Glutamatergic neuron (in vitro differentiated cells): ENCODE data around the gene CDC42BPB. TPM values are rescaled to one million over a fixed set of nuclear protein-coding genes. Genes with fewer than 3 reads are reported as not detected.

Experiments
- DNase-seq: peaks from one replicate; pipeline ENCODE4 v3.0.0; 2022
- H3K27ac Mint-ChIP-seq: one replicate; pipeline ENCODE4 v1.8.0; 2020; ENCODE audit warnings: mild to moderate bottlenecking, mixed read lengths, inconsistent platforms; ENCODE audit not compliant: unreplicated experiment
- H3K27me3 Mint-ChIP-seq: one replicate; pipeline ENCODE4 v1.8.0; 2020; ENCODE audit warnings: mild to moderate bottlenecking, moderate library complexity, mixed read lengths, inconsistent platforms; ENCODE audit not compliant: unreplicated experiment
- H3K36me3 Mint-ChIP-seq: one replicate; pipeline ENCODE4 v1.8.0; 2020; ENCODE audit warnings: mild to moderate bottlenecking, mixed read lengths, inconsistent platforms; ENCODE audit not compliant: unreplicated experiment
- H3K4me1 Mint-ChIP-seq: one replicate; pipeline ENCODE4 v1.8.0; 2020; ENCODE audit warnings: mild to moderate bottlenecking, low read depth, mixed read lengths, inconsistent platforms; ENCODE audit not compliant: unreplicated experiment
- H3K4me3 Mint-ChIP-seq: one replicate; pipeline ENCODE4 v1.8.0; 2020; ENCODE audit warnings: mild to moderate bottlenecking, mixed read lengths, inconsistent platforms; ENCODE audit not compliant: unreplicated experiment
- H3K9me3 Mint-ChIP-seq: one replicate; pipeline ENCODE4 v1.8.0; 2020; ENCODE audit warnings: mild to moderate bottlenecking, moderate library complexity, mixed read lengths, inconsistent platforms; ENCODE audit not compliant: unreplicated experiment
- total RNA-seq: library from RNA; stranded (reverse); fragmentation: NEBNext Ultra II Directional; extraction: Animal tissue kit (Norgen Biotek cat#: 25700); gene quantifications from one replicate; pipeline ENCODE4 v1.2.1, GENCODE V29; 2021; ENCODE audit not compliant: unreplicated experiment
- TF ChIP-seq, protein P1 (sequence below): fragments of 200-600 bp; sonication (generic); IDR thresholded peaks from one replicate; pipeline ENCODE4 v1.5.0; 2021; ENCODE audit not compliant: partially characterized antibody, unreplicated experiment

CDC42BPB gene
- total RNA-seq, 1 donor from 2014 or later: 125 TPM

DNA sequence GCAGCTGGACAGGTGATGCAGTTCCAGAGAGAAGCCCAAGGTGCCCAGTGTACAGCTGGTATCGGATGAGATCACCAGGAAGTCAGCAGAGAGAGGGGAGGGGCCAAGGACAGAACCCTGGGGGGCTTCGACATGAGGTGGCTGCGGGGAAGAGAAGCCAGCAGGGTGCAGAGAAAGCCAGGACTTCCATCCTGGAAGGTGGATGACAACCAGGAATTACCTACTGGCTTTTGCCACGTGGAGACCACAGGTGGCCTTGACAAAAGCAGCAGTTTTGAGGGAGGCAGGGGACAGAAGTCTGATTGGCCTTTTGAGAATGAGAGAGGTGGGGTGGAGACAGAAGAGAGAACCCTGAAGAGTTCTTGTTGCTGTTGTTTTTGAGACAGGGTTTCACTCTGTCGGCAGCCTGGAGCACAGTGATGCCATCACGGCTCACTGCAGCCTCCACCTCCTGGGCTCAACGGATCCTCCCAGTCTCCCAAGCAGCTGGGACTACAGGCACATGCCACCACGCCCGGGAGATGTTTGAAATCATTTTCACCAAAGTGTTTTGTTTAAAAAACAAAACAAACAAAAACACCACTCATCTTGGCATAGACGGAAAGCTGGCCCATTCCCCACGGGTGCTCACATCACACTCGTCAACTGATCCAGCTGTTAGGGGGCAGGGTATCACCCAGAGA, 35.2 kb downstream of the CDC42BPB start:
- peaks cover 5% of the 10 kb centered on the region for H3K9me3 Mint-ChIP-seq
- H3K36me3 Mint-ChIP-seq: peaks cover 5% of the 10 kb centered on the region
- H3K27me3 Mint-ChIP-seq: peaks cover 4% of the 10 kb centered on the region
- peak overlapping the region; percentile 35 for H3K4me3 Mint-ChIP-seq
- DNase-seq: no peak
- peak overlapping the region; percentile 69 for H3K27ac Mint-ChIP-seq
- TF ChIP-seq, protein P1, sequence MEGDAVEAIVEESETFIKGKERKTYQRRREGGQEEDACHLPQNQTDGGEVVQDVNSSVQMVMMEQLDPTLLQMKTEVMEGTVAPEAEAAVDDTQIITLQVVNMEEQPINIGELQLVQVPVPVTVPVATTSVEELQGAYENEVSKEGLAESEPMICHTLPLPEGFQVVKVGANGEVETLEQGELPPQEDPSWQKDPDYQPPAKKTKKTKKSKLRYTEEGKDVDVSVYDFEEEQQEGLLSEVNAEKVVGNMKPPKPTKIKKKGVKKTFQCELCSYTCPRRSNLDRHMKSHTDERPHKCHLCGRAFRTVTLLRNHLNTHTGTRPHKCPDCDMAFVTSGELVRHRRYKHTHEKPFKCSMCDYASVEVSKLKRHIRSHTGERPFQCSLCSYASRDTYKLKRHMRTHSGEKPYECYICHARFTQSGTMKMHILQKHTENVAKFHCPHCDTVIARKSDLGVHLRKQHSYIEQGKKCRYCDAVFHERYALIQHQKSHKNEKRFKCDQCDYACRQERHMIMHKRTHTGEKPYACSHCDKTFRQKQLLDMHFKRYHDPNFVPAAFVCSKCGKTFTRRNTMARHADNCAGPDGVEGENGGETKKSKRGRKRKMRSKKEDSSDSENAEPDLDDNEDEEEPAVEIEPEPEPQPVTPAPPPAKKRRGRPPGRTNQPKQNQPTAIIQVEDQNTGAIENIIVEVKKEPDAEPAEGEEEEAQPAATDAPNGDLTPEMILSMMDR: no peak
- H3K4me1 Mint-ChIP-seq: peaks cover 29% of the 10 kb centered on the region

DNA sequence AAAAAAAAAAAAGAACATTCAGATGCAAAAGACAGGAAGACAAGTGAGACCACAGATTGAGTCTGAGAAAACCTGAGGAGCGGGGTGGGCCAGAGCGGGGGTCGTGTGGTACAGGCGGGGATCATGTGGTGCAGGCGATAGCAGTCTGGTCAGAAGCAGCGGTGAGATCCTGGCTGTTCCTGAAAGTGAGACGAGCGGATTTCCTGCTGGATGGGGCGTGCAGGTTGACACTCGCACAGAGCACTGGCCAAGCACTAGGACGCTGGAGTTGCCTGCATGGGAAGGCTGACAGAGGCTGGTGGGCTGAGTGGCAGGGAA, 35.7 kb downstream of the CDC42BPB start:
- Mint-ChIP-seq H3K36me3 (peaks cover 5% of the 10 kb centered on the region), H3K9me3 (peaks cover 7% of the 10 kb centered on the region), H3K27ac (peak overlapping the region; percentile 69), H3K4me3 (peak overlapping the region; percentile 11), H3K4me1 (peaks cover 29% of the 10 kb centered on the region), H3K27me3 (peaks cover 4% of the 10 kb centered on the region)
- no peak for DNase-seq
- TF ChIP-seq, protein P1: no peak

DNA sequence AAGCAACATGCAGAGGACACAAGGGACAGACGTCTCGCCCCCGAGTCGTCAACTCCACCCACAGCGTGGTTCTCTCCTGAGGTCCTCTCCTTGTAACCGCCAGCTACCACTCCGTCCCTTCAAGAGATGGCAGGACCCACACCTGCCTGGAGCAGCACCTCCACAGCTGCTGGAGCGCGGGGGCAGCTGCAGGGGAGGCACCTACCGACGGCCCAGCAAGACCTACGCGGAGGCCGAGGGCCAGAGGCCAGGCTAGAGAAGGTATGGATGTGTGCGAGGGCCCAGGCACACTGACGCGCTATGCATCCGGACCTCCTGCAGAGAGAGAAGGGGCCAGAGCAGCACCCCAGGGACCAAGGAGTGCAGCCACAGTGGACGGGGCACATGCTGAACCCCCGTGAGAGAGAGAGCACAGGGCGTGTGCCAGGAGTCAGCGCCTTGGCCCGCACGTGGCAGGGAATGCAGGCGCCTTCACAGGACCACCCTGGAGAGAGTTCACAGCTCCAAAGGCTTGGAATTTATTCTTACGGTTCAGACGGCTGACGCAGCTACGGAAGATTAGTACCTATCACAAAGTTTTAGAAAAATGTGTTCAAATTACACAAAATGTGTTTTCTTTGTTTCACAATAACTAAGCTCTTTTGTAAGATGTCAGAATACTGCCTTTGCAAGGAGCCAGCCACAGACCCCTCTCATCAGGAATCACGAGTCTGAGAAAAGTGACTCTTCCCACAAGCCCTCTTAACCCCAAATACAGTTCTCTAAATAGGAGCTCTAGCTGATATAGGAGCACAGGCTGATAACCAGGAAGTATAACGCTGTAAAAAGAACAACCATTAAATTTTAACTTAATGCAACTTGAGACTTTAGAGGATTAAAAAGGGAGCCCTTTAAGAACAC, 36.8 kb downstream of the CDC42BPB start:
- H3K27ac Mint-ChIP-seq: no peak overlapping the region
- peaks cover 29% of the 10 kb centered on the region for H3K4me1 Mint-ChIP-seq
- TF ChIP-seq, protein P1: no peak
- no peak for DNase-seq
- peaks cover 5% of the 10 kb centered on the region for H3K36me3 Mint-ChIP-seq
- H3K9me3 Mint-ChIP-seq: peaks cover 7% of the 10 kb centered on the region
- H3K27me3 Mint-ChIP-seq: peaks cover 4% of the 10 kb centered on the region
- no peak overlapping the region for H3K4me3 Mint-ChIP-seq

DNA sequence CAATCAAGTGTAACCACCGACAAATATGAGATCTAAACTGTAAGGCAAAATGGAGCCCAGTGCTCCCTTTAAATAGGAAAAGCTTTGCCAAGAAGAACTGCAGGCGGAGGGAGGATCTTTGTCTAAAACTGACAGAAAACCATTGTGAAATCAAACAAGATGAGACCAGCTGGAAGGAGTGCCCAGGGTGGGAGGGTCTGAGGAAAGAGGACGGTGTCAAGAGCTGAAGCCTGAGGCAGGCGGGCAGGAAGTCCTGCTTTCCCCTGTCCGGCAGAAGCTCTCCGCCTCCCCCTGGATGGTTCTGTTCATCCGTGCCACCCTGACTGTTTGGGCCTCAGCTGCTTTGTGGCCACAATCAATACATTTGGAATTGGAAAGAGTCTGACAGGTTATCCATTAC, 37.5 kb downstream of the CDC42BPB start:
- TF ChIP-seq, protein P1: no peak
- Mint-ChIP-seq H3K36me3 (peaks cover 5% of the 10 kb centered on the region), H3K4me1 (peaks cover 28% of the 10 kb centered on the region), H3K4me3 (no peak overlapping the region), H3K9me3 (peaks cover 7% of the 10 kb centered on the region), H3K27ac (no peak overlapping the region), H3K27me3 (peaks cover 4% of the 10 kb centered on the region)
- no peak for DNase-seq

DNA sequence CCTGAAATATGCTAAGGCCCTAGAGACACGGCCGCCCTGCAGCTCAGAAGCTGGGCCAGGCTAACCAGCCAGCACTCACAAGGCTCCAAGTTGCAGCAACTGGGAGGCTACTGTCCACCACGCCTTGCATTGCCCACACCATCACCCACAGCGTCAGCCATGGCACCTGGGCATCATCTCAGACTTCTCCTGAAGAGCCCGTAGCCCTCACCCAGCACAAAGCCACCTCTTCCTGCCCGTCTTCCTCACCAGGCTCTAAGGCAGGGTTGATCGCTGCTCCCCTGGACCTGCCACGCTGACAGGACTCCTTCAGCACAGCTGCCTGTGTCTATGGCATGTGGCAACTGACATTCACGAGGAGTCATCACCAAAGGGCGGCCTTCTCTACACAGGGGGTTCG, 38.1 kb downstream of the CDC42BPB start:
- H3K36me3 Mint-ChIP-seq: peaks cover 5% of the 10 kb centered on the region
- peaks cover 7% of the 10 kb centered on the region for H3K9me3 Mint-ChIP-seq
- no peak overlapping the region for H3K27ac Mint-ChIP-seq
- H3K4me1 Mint-ChIP-seq: peaks cover 33% of the 10 kb centered on the region
- no peak for DNase-seq
- TF ChIP-seq, protein P1: no peak
- peaks cover 4% of the 10 kb centered on the region for H3K27me3 Mint-ChIP-seq
- H3K4me3 Mint-ChIP-seq: no peak overlapping the region
